ENCODE data around the gene ITGA11.

The ITGA11 gene

GRCh38 chr15:68343579-68344225, 88.3 kb downstream of the ITGA11 start:
- H3K36me3 ChIP-seq (ENCODE audit: control insufficient read depth, insufficient read depth, low read length), result no peaks in the 10 kb centered on the region
- no peaks in the 10 kb centered on the region; the same call in 1 of the 2 replicates for H3K27me3 ChIP-seq (replicated peaks; ENCODE audit: control insufficient read depth, insufficient read depth, low read length)
- H3K4me3 ChIP-seq (replicated peaks; ENCODE audit: low read depth, low read length), result no peak overlapping the region
- no peak for TF ChIP-seq CTCF (IDR thresholded peaks at IDR 0.05; ENCODE audit: insufficient read depth, low read length, poor library complexity, severe bottlenecking)
- DNase-seq (ENCODE audit: extremely low read depth, insufficient read length), result no peak

GRCh38 chr15:68341760-68342725, 89.9 kb downstream of the ITGA11 start:
- H3K4me3 ChIP-seq (replicated peaks; ENCODE audit: low read depth, low read length), result no peak overlapping the region
- TF ChIP-seq CTCF (IDR thresholded peaks at IDR 0.05; ENCODE audit: insufficient read depth, low read length, poor library complexity, severe bottlenecking), result no peak
- no peak for DNase-seq (ENCODE audit: extremely low read depth, insufficient read length)
- H3K36me3 ChIP-seq (ENCODE audit: control insufficient read depth, insufficient read depth, low read length), result no peaks in the 10 kb centered on the region
- H3K27me3 ChIP-seq (replicated peaks; ENCODE audit: control insufficient read depth, insufficient read depth, low read length), result no peaks in the 10 kb centered on the region; the same call in none of the 2 replicates

GRCh38 chr15:68340726-68341671, 91.0 kb downstream of the ITGA11 start:
- TF ChIP-seq CTCF (IDR thresholded peaks at IDR 0.05; ENCODE audit: insufficient read depth, low read length, poor library complexity, severe bottlenecking), result no peak
- Histone ChIP-seq H3K27me3 (replicated peaks; ENCODE audit: control insufficient read depth, insufficient read depth, low read length) (no peaks in the 10 kb centered on the region; the same call in 1 of the 2 replicates), H3K36me3 (ENCODE audit: control insufficient read depth, insufficient read depth, low read length) (no peaks in the 10 kb centered on the region), H3K4me3 (replicated peaks; ENCODE audit: low read depth, low read length) (no peak overlapping the region)
- DNase-seq (ENCODE audit: extremely low read depth, insufficient read length), result no peak

- Histone ChIP-seq H3K4me3 (replicated peaks; ENCODE audit: low read depth, low read length) (no peak overlapping the region), H3K36me3 (ENCODE audit: control insufficient read depth, insufficient read depth, low read length) (no peaks in the 10 kb centered on the region), H3K27me3 (replicated peaks; ENCODE audit: control insufficient read depth, insufficient read depth, low read length) (no peaks in the 10 kb centered on the region; the same call in 1 of the 2 replicates)
- DNase-seq (ENCODE audit: extremely low read depth, insufficient read length), result no peak
- TF ChIP-seq CTCF (IDR thresholded peaks at IDR 0.05; ENCODE audit: insufficient read depth, low read length, poor library complexity, severe bottlenecking), result no peak
These were observed 92.5 kb downstream of the ITGA11 start for GRCh38 chr15:68339481-68339880.

GRCh38 chr15:68337826-68338225, 94.1 kb downstream of the ITGA11 start:
- H3K4me3 ChIP-seq (replicated peaks; ENCODE audit: low read depth, low read length), result no peak overlapping the region
- no peaks in the 10 kb centered on the region for H3K36me3 ChIP-seq (ENCODE audit: control insufficient read depth, insufficient read depth, low read length)
- TF ChIP-seq CTCF (IDR thresholded peaks at IDR 0.05; ENCODE audit: insufficient read depth, low read length, poor library complexity, severe bottlenecking), result no peak
- no peaks in the 10 kb centered on the region; the same call in 1 of the 2 replicates for H3K27me3 ChIP-seq (replicated peaks; ENCODE audit: control insufficient read depth, insufficient read depth, low read length)
- DNase-seq (ENCODE audit: extremely low read depth, insufficient read length), result no peak

All from GM06990 (cell line).